COR-L47 (cell line): Measurements from ENCODE around the gene UBASH3B.
"Not testable (repeated sequence)": the region's sequence is repeated elsewhere in the genome, so short reads cannot be mapped to it uniquely, and the experiment has no call there.

Experiments used
- DNase-seq: peaks from one replicate; lab custom pipeline; 2025; lab: John Stamatoyannopoulos, UW

Gene UBASH3B, protein sequence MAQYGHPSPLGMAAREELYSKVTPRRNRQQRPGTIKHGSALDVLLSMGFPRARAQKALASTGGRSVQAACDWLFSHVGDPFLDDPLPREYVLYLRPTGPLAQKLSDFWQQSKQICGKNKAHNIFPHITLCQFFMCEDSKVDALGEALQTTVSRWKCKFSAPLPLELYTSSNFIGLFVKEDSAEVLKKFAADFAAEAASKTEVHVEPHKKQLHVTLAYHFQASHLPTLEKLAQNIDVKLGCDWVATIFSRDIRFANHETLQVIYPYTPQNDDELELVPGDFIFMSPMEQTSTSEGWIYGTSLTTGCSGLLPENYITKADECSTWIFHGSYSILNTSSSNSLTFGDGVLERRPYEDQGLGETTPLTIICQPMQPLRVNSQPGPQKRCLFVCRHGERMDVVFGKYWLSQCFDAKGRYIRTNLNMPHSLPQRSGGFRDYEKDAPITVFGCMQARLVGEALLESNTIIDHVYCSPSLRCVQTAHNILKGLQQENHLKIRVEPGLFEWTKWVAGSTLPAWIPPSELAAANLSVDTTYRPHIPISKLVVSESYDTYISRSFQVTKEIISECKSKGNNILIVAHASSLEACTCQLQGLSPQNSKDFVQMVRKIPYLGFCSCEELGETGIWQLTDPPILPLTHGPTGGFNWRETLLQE

DNA sequence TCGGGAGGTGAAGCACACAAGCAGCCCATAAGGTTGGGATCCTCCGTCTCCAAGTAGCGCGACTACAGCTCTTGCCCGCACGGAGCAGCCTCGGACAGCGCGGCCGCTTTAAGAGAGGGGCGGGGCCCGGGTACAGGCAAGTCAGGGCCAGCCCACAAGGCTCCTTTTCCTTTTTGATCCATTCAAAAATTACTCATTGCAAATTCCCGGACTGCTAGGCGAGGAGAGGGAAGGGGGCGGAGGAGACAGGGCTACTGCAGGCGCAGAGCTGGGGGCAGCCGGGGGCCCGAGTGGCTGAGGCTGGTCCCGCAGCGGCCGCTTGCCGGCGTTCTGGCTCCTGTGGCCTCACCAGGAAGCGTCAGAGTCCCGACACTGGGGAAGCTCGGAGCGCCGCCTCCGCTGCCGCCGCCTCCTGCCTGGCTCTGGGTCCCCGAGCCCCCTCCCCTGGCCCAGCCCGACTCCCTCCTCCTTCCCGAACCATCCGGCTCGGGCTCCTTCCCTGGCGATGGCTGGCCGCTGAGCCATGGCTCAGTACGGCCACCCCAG lies at the start of gene UBASH3B:
TSS of gene UBASH3B (plus strand) at position 196 of the 546 bp plus-strand sequence. CDS start at position 524, 328 bp downstream.
- peak; percentile 29 for DNase-seq

- DNase-seq, result not testable (repeated sequence)
Measured at GRCh38 chr11:122607162-122607561, 48.4 kb upstream of the UBASH3B start.

GRCh38 chr11:122612123-122612824 lies 43.2 kb upstream of the UBASH3B start:
- no peak for DNase-seq

GRCh38 chr11:122616718-122617117 lies 38.8 kb upstream of the UBASH3B start:
- no peak for DNase-seq

DNA sequence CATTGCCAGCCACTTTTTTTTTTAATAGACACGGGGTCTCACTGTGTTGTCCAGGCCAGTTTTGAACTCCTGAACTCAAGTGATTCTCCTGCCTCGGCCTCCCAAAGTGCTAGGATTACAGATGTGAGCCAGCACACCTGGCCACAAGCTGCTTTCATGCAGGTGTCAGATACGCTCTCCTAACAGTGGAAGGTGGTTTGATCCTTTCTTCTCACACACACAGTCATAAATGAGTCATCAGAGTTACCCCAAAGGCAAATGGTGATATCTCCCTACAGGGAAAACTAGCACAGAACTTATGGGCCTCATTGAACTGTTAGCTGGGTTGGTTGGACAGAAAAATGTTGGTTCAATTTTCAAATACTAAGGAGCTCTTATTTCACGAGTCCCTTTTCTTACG lies 38.2 kb upstream of the UBASH3B start:
- DNase-seq, result no peak

GRCh38 chr11:122617926-122618325 lies 37.6 kb upstream of the UBASH3B start:
- DNase-seq, result no peak

DNA sequence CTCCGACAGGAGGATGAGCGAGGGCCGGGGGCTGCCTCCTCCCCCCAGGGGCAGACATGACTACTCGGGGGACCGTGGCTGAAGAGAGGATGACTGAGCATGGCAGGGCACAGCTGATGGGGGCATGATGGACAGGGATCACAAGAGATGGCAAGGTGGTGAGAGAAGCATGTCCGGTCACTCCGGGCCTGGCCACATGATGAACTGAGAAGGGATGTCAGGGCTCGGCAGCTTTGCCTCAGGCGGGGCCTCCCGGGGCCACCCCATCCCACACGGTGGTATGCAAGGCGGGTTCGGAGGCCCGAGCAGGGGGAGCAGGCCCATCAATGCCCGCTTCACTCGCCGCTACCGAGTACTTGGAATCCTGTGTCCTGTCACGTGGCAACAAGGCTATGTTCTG lies 36.6 kb upstream of the UBASH3B start:
- DNase-seq, result no peak

DNA sequence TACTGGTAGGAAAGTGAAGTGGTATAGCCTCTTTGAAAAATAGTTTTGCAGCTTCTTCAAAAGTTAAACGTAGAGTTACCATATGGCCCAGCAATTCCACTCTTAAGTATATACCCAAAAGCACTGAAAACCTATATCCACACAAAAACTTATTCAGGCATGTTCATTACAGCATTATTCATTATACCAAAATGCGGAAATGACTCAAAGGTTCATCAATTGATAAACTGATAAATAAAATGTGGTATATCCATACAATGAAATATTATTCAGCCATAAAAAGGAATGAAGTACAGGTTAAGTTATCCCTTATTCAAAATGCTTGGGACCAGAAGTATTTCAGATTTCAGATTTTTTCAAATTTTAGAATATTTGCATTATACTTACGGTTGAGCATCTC lies 35.8 kb upstream of the UBASH3B start:
- DNase-seq, result no peak

DNA sequence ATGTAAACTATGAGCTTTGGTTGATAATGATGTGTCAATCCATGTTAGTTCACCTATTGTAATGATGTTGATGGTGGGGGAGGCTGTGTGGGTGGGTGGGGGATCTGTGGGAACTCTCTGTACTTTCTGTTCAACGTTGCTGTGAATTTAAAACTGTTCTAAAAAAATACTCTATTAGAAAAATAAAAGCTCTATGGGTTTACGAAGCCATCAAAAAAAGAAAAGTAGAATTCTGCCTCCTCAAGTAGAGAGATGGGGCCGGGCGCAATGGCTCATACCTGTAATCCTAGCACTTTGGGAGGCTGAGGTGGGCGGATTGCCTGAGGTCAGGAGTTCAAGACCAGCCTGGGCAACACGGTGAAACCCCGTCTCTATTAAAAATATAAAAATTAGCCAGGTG lies 30.0 kb upstream of the UBASH3B start:
- not testable (repeated sequence) for DNase-seq

GRCh38 chr11:122625976-122626665 lies 29.4 kb upstream of the UBASH3B start:
- DNase-seq, result no peak

DNA sequence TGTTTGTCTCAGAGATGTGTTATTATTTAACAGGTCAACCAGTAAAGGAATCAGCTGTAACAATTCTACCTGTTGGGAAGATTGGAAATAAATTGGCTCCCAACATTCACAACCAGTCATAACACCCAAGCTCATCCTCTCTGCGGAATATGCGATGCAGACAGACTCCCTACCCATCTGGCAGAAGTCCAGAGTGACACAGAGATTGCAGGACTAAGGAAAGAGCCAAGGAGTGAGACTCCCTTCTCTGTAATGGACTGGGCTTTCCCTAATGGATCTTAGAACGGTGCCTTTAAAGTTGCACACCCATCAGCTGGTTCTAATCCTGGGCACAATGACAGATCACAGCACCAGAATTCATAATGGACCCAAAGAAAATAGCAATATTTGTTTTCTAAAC lies 27.8 kb upstream of the UBASH3B start:
- no peak for DNase-seq

- DNase-seq, result peak; percentile 45
Measured at GRCh38 chr11:122628810-122629555, 26.5 kb upstream of the UBASH3B start.

DNA sequence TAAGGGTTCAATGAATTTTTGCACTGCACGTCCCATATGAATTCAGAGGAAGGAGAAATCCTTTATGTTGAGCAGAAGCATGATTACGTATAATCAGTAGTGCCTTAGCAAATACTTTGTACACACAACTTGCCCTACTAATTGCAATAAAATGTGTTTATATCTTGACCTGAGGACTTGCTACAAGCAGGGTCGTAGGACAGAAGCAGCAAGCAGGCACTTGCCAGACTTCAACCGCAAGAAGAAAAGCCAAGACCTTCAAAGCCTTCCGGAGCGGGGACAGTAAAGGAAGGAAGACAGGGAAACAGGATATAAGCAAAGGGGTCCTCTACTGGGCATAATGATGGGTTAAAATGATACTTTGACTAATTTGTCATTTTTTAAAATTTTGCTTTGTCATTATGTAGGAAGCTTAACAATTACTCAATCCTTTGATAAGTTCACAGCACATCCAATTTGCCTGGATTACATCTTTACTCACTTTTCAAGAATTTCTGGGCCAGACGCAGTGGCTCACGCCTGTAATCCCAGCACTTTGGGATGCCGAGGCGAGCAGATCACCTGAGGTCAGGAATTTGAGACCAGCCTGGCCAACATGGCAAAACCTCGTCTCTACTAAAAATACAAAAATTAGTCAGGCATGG lies 23.2 kb upstream of the UBASH3B start:
- DNase-seq, result no peak

- DNase-seq, result no peak
Measured at GRCh38 chr11:122633219-122633829, 22.2 kb upstream of the UBASH3B start.

GRCh38 chr11:122634501-122634900 lies 21.0 kb upstream of the UBASH3B start:
- DNase-seq, result no peak

GRCh38 chr11:122637541-122637940 lies 18.0 kb upstream of the UBASH3B start:
- DNase-seq, result no peak

- DNase-seq, result no peak
Measured at GRCh38 chr11:122642472-122642922, 13.0 kb upstream of the UBASH3B start.

DNA sequence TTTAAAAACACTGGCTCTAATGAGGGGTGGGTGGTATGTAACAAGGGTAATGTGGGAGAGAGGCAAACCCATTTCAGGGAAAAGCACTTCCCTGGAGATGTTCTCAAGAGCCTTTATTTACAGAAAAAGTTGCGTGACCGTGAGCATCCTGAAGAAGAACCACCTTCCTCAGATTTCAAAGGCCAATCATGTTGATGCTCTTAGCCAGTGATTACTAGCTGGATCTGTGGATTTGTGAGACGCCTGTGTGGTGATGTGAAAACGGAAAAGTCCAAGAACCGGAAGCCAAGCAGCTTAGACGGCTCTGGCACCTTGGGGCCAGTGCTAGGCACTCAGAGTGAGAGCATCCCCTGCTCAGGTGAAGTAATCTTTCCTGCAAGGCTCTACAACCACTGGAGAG lies 12.6 kb upstream of the UBASH3B start:
- no peak for DNase-seq

DNA sequence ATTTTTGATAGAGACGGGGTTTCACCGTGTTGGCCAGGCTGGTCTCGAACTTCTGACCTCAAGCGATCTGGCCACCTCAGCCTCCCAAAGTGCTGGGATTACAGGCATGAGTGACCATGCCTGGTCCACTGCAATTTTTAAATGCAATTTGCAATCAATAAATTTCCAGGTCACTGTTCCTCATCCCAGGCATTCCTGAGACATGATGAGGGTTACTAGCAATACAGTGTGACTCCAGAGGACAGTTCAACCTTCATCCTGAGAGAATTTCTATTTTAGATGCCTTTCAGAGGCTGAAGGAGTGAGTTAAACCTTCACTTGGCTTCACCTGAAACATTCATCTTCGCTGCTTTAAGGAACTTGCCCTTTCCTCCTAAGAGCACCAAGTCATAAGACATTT lies 9.7 kb upstream of the UBASH3B start:
- DNase-seq, result no peak
